ENCODE measurements around the gene ZFPM1.

DNA sequence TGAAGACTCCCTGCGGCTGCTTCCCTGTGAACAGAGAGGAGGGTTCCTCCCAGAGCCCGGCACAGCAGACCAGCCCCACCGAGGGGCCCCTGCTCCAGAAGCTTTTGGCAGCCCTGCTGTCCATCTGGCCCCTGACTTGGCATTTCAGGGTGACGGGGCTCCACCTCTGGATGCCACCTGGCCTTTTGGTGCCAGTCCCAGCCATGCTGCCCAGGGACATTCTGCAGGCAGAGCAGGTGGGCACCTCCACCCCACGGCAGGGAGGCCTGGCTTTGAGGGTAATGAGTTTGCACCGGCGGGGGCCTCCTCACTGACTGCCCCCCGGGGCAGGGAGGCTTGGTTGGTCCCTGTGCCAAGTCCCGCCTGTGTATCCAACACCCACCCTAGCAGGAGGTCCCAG, 20.3 kb upstream of the ZFPM1 start:
- TF ChIP-seq EP300 (IDR thresholded peaks at IDR 0.05): no peak
- TF ChIP-seq, protein P1, sequence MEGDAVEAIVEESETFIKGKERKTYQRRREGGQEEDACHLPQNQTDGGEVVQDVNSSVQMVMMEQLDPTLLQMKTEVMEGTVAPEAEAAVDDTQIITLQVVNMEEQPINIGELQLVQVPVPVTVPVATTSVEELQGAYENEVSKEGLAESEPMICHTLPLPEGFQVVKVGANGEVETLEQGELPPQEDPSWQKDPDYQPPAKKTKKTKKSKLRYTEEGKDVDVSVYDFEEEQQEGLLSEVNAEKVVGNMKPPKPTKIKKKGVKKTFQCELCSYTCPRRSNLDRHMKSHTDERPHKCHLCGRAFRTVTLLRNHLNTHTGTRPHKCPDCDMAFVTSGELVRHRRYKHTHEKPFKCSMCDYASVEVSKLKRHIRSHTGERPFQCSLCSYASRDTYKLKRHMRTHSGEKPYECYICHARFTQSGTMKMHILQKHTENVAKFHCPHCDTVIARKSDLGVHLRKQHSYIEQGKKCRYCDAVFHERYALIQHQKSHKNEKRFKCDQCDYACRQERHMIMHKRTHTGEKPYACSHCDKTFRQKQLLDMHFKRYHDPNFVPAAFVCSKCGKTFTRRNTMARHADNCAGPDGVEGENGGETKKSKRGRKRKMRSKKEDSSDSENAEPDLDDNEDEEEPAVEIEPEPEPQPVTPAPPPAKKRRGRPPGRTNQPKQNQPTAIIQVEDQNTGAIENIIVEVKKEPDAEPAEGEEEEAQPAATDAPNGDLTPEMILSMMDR (IDR thresholded peaks at IDR 0.05): no peak
